A549 (cell line): Measurements from ENCODE around the gene LILRB3. TPM values are rescaled to one million over a fixed set of nuclear protein-coding genes. Genes with fewer than 3 reads are reported as not detected.
"Not testable (repeated sequence)": the region's sequence is repeated elsewhere in the genome, so short reads cannot be mapped to it uniquely, and the experiment has no call there.

ENCODE experiments used
- ATAC-seq, 2 experiments: fragments of 200-7000 bp in 1 of 2; fragments of >200 bp in 1 of 2; cut with Nextera tagmentation in 1 of 2; cut with Tn5 transposase in 1 of 2; 3 replicates each; pipeline versions ENCODE4 v1.8.0 to v1.9.1; 2018 to 2020; ENCODE audit warnings: mild to moderate bottlenecking in 1 of 2, moderate library complexity in 1 of 2
- CTCF ChIA-PET: fragments of 300-600 bp; sonication (Branson Sonifier 250); formaldehyde crosslinking; extraction: SDS; loops from one replicate; lab custom pipeline; 2021; ENCODE audit warnings: antibody characterized with exemption, inconsistent platforms; lab: Yijun Ruan, JAX
- POLR2A ChIA-PET: fragments of 350-600 bp; formaldehyde crosslinking; extraction: SDS; loops from one replicate; lab custom pipeline; 2021; ENCODE audit warnings: antibody characterized with exemption, inconsistent platforms; lab: Yijun Ruan, JAX
- DNase-seq, 2 experiments: peaks; one replicate each; pipeline versions ENCODE4 v3.0.0 to v3.0.0-alpha.2; 2011 to 2016; ENCODE audit warnings: low read depth in 1 of 2, low spot score in 1 of 2
- FAIRE-seq: peaks from 2 replicates; lab custom pipeline; 2011; peaks lifted over from hg19 to GRCh38; lab: Jason Lieb, UNC
- H3K27ac ChIP-seq, 2 experiments: fragments of >200 bp; sonication (Bioruptor Twin); formaldehyde crosslinking; 3 replicates each; pipeline ENCODE4 v1.5.1; 2016 to 2017
- H3K4me1 ChIP-seq: fragments of >200 bp; sonication (Bioruptor Twin); formaldehyde crosslinking; 3 replicates; pipeline ENCODE4 v1.6.1; 2016
- H3K4me2 ChIP-seq: fragments of >200 bp; sonication (Bioruptor Twin); formaldehyde crosslinking; 3 replicates; pipeline ENCODE4 v1.6.1; 2016
- H3K4me3 ChIP-seq: fragments of >200 bp; sonication (Bioruptor Twin); formaldehyde crosslinking; 3 replicates; pipeline ENCODE4 v1.5.1; 2016
- H3K9me3 ChIP-seq: fragments of >200 bp; sonication (Bioruptor Twin); formaldehyde crosslinking; 3 replicates; pipeline ENCODE4 v1.6.1; 2016
- CBX8 ChIP-seq: fragments of 200-600 bp; sonication (generic); IDR thresholded peaks from 2 replicates; pipeline ENCODE4 v1.6.1; 2016
- CHD4 ChIP-seq: fragments of 200-600 bp; sonication (generic); IDR thresholded peaks from 2 replicates; pipeline ENCODE4 v1.6.1; 2016; ENCODE audit warnings: antibody characterized with exemption, mild to moderate bottlenecking, borderline replicate concordance
- E2F6 ChIP-seq: IDR thresholded peaks from 2 replicates; pipeline ENCODE4 v1.6.1; 2012; ENCODE audit warnings: low read depth, borderline replicate concordance
- EHMT2 ChIP-seq: fragments of 200-600 bp; sonication (generic); IDR thresholded peaks from 2 replicates; pipeline ENCODE4 v1.6.1; 2016; ENCODE audit warnings: antibody characterized with exemption, low read depth, mild to moderate bottlenecking, moderate library complexity
- ESRRA ChIP-seq: fragments of 150-350 bp; IDR thresholded peaks from 2 replicates; pipeline ENCODE4 v1.6.1; 2014; ENCODE audit warnings: mild to moderate bottlenecking, low read length, borderline replicate concordance
- FOSL2 ChIP-seq, 2 experiments: fragments of 450-650 bp in 1 of 2; fragments of >200 bp in 1 of 2; sonication (Bioruptor Twin) in 1 of 2; formaldehyde crosslinking; IDR thresholded peaks; 2 replicates each; pipeline versions ENCODE4 v1.5.0 to v1.6.1; 2016 to 2020; ENCODE audit warnings: mild to moderate bottlenecking in 1 of 2, moderate library complexity in 1 of 2
- HMGXB4 ChIP-seq: fragments of 250-450 bp; sonication (Bioruptor Pico); IDR thresholded peaks from 2 replicates; pipeline ENCODE4 v1.5.0; 2021; ENCODE audit warnings: mild to moderate bottlenecking, moderate library complexity, borderline replicate concordance
- HOXA7 ChIP-seq: fragments of 250-450 bp; sonication (Bioruptor Pico); IDR thresholded peaks from 2 replicates; pipeline ENCODE4 v1.5.0; 2020; ENCODE audit warnings: mild to moderate bottlenecking, moderate library complexity
- KDM5A ChIP-seq: fragments of 200-600 bp; sonication (generic); IDR thresholded peaks from 2 replicates; pipeline ENCODE4 v1.6.1; 2016; ENCODE audit warnings: antibody characterized with exemption, mild to moderate bottlenecking
- MAFK ChIP-seq: fragments of 450-650 bp; IDR thresholded peaks from 2 replicates; pipeline ENCODE4 v1.6.1; 2014; ENCODE audit not compliant: partially characterized antibody
- MAZ ChIP-seq: fragments of 150-350 bp; IDR thresholded peaks from 2 replicates; pipeline ENCODE4 v1.6.1; 2014; ENCODE audit warnings: antibody characterized with exemption, low read depth, low read length, borderline replicate concordance
- POLR2A ChIP-seq: IDR thresholded peaks from 2 replicates; pipeline ENCODE4 v1.6.1; 2012; ENCODE audit warnings: mild to moderate bottlenecking, low read length
- POLR2AphosphoS2 ChIP-seq: conservative IDR thresholded peaks from 2 replicates; pipeline ENCODE4 v1.6.1; 2012; ENCODE audit warnings: low read length, improper control_type of control experiment, inconsistent platforms
- RAD21 ChIP-seq, 2 experiments: fragments of >200 bp in 1 of 2; sonication (Bioruptor Twin) in 1 of 2; formaldehyde crosslinking in 1 of 2; IDR thresholded peaks in 1 of 2; conservative IDR thresholded peaks in 1 of 2; 2 replicates in 1 of 2; 3 replicates in 1 of 2; pipeline ENCODE4 v1.6.1; 2012 to 2018; ENCODE audit warnings: inconsistent platforms in 1 of 2
- TFCP2L1 ChIP-seq: fragments of 250-450 bp; sonication (Bioruptor Pico); IDR thresholded peaks from 2 replicates; pipeline ENCODE4 v1.5.0; 2021; ENCODE audit warnings: mild to moderate bottlenecking
- USF2 ChIP-seq: fragments of 450-650 bp; IDR thresholded peaks from 2 replicates; pipeline ENCODE4 v1.6.1; 2014; ENCODE audit warnings: antibody characterized with exemption
- ZC3H11A ChIP-seq: fragments of 450-650 bp; IDR thresholded peaks from 2 replicates; pipeline ENCODE4 v1.6.1; 2014; ENCODE audit warnings: antibody characterized with exemption, mild to moderate bottlenecking
- ZSCAN20 ChIP-seq: fragments of 250-450 bp; sonication (Bioruptor Pico); IDR thresholded peaks from 2 replicates; pipeline ENCODE4 v1.8.0; 2022; ENCODE audit warnings: mild to moderate bottlenecking, moderate library complexity
- WGBS: methylation state at CpG from one replicate; pipeline ENCODE4 v1.1.6; 2017; ENCODE audit errors: missing lambda C conversion rate; 5-methylcytosine and 5-hydroxymethylcytosine counted together
- polyA plus RNA-seq, 4 experiments: library from polyadenylated mRNA; depleted of rRNA in 3 of 4; stranded (reverse); fragments of >200 nt; fragmentation: RNase III in 1 of 4; extraction: RNeasy Plus Mini Kit Qiagen cat#74134 plus additional on column Dnase treatment in 1 of 4; gene quantifications; 2 replicates in 3 of 4; 3 replicates in 1 of 4; pipeline ENCODE4 v1.2.3, GENCODE V29; 2011 to 2017
- TF ChIP-seq, protein P1 (sequence below): fragments of 200-600 bp; sonication (generic); IDR thresholded peaks from 2 replicates; pipeline ENCODE4 v1.6.1; 2016; ENCODE audit warnings: antibody characterized with exemption, mild to moderate bottlenecking, moderate library complexity

LILRB3 gene
- polyA plus RNA-seq, 2 of the 4 experiments (the other 2 are of a cell fraction), result not detected

DNA sequence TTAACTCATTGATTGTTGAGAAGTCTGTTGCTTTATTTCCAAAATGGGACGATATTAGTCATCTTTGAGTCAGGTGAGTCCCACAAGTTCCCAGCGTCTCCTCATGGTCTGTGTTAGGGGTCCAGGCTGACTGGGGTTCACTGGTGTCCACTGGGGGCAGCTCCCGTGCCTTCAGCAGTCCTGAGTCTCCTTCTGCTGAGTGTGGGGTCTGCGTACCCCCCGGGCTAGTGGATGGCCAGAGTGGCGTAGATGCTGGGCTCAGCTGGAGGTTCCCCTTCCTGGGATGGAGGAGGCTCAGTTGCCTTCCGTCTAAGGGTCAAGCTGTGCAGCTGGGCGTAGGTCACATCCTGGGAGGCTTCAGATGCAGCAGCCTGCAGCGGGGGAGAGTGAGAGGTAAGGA, 5.9 kb downstream of the LILRB3 start:
- DNase-seq, result no peak
- no peak overlapping the region for H3K4me2 ChIP-seq
- H3K9me3 ChIP-seq, result no peaks in the 10 kb centered on the region
- no peak overlapping the region for H3K27ac ChIP-seq
- H3K4me3 ChIP-seq, result no peak overlapping the region
- H3K4me1 ChIP-seq, result no peaks in the 10 kb centered on the region; the same call in 2 of the 3 replicates
- FAIRE-seq, result no peak
- TF ChIP-seq ZSCAN20, result no peak
- TF ChIP-seq KDM5A, result no peak
- no peak for TF ChIP-seq USF2
- no peak for TF ChIP-seq POLR2AphosphoS2
- no peak for TF ChIP-seq CBX8
- TF ChIP-seq RAD21 (conservative IDR thresholded peaks at IDR 0.05 in 1 of 2, IDR thresholded peaks at IDR 0.05 in 1 of 2), result no peak
- no peak for TF ChIP-seq ESRRA
- TF ChIP-seq, protein P1, sequence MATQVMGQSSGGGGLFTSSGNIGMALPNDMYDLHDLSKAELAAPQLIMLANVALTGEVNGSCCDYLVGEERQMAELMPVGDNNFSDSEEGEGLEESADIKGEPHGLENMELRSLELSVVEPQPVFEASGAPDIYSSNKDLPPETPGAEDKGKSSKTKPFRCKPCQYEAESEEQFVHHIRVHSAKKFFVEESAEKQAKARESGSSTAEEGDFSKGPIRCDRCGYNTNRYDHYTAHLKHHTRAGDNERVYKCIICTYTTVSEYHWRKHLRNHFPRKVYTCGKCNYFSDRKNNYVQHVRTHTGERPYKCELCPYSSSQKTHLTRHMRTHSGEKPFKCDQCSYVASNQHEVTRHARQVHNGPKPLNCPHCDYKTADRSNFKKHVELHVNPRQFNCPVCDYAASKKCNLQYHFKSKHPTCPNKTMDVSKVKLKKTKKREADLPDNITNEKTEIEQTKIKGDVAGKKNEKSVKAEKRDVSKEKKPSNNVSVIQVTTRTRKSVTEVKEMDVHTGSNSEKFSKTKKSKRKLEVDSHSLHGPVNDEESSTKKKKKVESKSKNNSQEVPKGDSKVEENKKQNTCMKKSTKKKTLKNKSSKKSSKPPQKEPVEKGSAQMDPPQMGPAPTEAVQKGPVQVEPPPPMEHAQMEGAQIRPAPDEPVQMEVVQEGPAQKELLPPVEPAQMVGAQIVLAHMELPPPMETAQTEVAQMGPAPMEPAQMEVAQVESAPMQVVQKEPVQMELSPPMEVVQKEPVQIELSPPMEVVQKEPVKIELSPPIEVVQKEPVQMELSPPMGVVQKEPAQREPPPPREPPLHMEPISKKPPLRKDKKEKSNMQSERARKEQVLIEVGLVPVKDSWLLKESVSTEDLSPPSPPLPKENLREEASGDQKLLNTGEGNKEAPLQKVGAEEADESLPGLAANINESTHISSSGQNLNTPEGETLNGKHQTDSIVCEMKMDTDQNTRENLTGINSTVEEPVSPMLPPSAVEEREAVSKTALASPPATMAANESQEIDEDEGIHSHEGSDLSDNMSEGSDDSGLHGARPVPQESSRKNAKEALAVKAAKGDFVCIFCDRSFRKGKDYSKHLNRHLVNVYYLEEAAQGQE, result no peak
- TF ChIP-seq EHMT2, result no peak
- TF ChIP-seq HOXA7 (CRISPR knock-in tag), result no peak
- TF ChIP-seq TFCP2L1 (CRISPR knock-in tag), result no peak
- no peak for TF ChIP-seq E2F6
- no peak for TF ChIP-seq FOSL2 (IDR thresholded peaks at IDR 0.05)
- TF ChIP-seq FOSL2 (CRISPR knock-in tag; IDR thresholded peaks at IDR 0.05), result no peak
- TF ChIP-seq CHD4, result no peak
- no peak for TF ChIP-seq MAFK
- TF ChIP-seq MAZ, result no peak
- no peak for TF ChIP-seq ZC3H11A
- TF ChIP-seq HMGXB4 (CRISPR knock-in tag), result no peak
- TF ChIP-seq POLR2A, result no peak
- no peak for ATAC-seq
- ChIA-PET POLR2A (no interaction called here), CTCF (no interaction called here)
- WGBS, result 79% methylated on average over 5 of the region's 9 CpGs

DNA sequence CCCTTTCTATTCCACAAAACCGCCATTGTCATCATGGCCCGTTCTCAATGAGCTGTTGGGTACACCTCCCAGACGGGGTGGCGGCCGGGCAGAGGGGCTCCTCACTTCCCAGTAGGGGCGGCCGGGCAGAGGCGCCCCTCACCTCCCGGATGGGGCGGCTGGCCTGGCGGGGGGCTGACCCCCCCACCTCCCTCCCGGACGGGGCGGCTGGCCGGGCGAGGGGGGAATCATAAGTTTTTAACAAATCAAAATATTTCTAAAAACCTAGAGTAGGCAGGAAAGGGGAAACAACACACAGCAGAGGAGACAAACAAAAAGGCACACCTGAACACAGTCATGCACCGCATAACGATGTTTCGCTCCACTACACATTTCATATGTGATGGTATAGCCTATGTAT, 8.1 kb downstream of the LILRB3 start:
- H3K4me3 ChIP-seq, H3K9me3 ChIP-seq, DNase-seq, FAIRE-seq, H3K4me2 ChIP-seq, H3K27ac ChIP-seq, POLR2A ChIA-PET, ATAC-seq: not testable (repeated sequence)
- WGBS, result 95% methylated on average over 9 of the region's 19 CpGs
- H3K4me1 ChIP-seq, result peaks cover 16% of the 10 kb centered on the region
- CTCF ChIA-PET, result interaction anchor here (0.6 to 1.2 kb wide), 2 partner anchors 46 to 327 kb away, joined by 3 read pairs; no protein-coding TSS in a partner anchor

GRCh38 chr19:54214217-54214616, 8.6 kb downstream of the LILRB3 start:
- H3K27ac ChIP-seq, H3K4me2 ChIP-seq, ATAC-seq, DNase-seq, H3K4me3 ChIP-seq, H3K9me3 ChIP-seq, FAIRE-seq, POLR2A ChIA-PET: not testable (repeated sequence)
- CTCF ChIA-PET, result interaction anchor here (0.6 to 1.8 kb wide), 2 partner anchors 18 to 211 kb away, joined by 3 to 5 read pairs; no protein-coding TSS in a partner anchor
- peaks cover 22% of the 10 kb centered on the region for H3K4me1 ChIP-seq
- WGBS, result 77% methylated on average over 4 of the region's 5 CpGs
